Parathyroid adenoma (tissue), 2 donors: ENCODE results near the gene PARP4.

Experiments used
- H2AFZ ChIP-seq: fragments of 300-600 bp; sonication (generic); one replicate; pipeline ENCODE4 v1.7.0; 2017; ENCODE audit warnings: antibody characterized with exemption, mild to moderate bottlenecking
- H3K27ac ChIP-seq: fragments of 300-600 bp; sonication (generic); one replicate; pipeline ENCODE4 v1.7.0; 2017
- H3K27me3 ChIP-seq: fragments of 300-600 bp; sonication (generic); one replicate; pipeline ENCODE4 v1.7.0; 2017; ENCODE audit warnings: low read length; ENCODE audit not compliant: control insufficient read depth, insufficient read depth
- H3K36me3 ChIP-seq: fragments of 300-600 bp; sonication (generic); one replicate; pipeline ENCODE4 v1.7.0; 2017; ENCODE audit warnings: low read length; ENCODE audit not compliant: control insufficient read depth, insufficient read depth
- H3K4me1 ChIP-seq: fragments of 300-600 bp; sonication (generic); one replicate; pipeline ENCODE4 v1.7.0; 2017; ENCODE audit warnings: control low read depth
- H3K4me2 ChIP-seq: fragments of 300-600 bp; sonication (generic); one replicate; pipeline ENCODE4 v1.7.0; 2017; ENCODE audit warnings: low read length
- H3K4me3 ChIP-seq: fragments of 300-600 bp; sonication (generic); one replicate; pipeline ENCODE4 v1.7.0; 2017; ENCODE audit warnings: low read depth, low read length
- H3K79me2 ChIP-seq: fragments of 300-600 bp; sonication (generic); one replicate; pipeline ENCODE4 v1.7.0; 2017; ENCODE audit warnings: control low read depth
- H3K9ac ChIP-seq: fragments of 300-600 bp; sonication (generic); one replicate; pipeline ENCODE4 v1.7.0; 2017; ENCODE audit warnings: mild to moderate bottlenecking
- H3K9me3 ChIP-seq: fragments of 300-600 bp; sonication (generic); one replicate; pipeline ENCODE4 v1.7.0; 2017; ENCODE audit warnings: low read length; ENCODE audit not compliant: control insufficient read depth
- TF ChIP-seq, protein P1 (sequence below): fragments of 300-600 bp; sonication (generic); IDR thresholded peaks from one replicate; pipeline ENCODE4 v1.7.0; 2017; ENCODE audit warnings: antibody characterized with exemption, mild to moderate bottlenecking
- donor health status: primary hyperparathyroidism.

PARP4 gene

GRCh38 chr13:24528816-24529398 is 16.3 kb upstream of the PARP4 start:
- Histone ChIP-seq H3K36me3 (no peaks in the 10 kb centered on the region), H3K9ac (no peak overlapping the region), H3K79me2 (no peaks in the 10 kb centered on the region), H3K4me1 (no peaks in the 10 kb centered on the region), H3K27ac (no peak overlapping the region), H3K9me3 (no peaks in the 10 kb centered on the region), H3K27me3 (no peaks in the 10 kb centered on the region), H2AFZ (no peak overlapping the region), H3K4me2 (no peak overlapping the region), H3K4me3 (no peak overlapping the region)
- TF ChIP-seq, protein P1, sequence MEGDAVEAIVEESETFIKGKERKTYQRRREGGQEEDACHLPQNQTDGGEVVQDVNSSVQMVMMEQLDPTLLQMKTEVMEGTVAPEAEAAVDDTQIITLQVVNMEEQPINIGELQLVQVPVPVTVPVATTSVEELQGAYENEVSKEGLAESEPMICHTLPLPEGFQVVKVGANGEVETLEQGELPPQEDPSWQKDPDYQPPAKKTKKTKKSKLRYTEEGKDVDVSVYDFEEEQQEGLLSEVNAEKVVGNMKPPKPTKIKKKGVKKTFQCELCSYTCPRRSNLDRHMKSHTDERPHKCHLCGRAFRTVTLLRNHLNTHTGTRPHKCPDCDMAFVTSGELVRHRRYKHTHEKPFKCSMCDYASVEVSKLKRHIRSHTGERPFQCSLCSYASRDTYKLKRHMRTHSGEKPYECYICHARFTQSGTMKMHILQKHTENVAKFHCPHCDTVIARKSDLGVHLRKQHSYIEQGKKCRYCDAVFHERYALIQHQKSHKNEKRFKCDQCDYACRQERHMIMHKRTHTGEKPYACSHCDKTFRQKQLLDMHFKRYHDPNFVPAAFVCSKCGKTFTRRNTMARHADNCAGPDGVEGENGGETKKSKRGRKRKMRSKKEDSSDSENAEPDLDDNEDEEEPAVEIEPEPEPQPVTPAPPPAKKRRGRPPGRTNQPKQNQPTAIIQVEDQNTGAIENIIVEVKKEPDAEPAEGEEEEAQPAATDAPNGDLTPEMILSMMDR: no peak

- no peaks in the 10 kb centered on the region for H3K9me3 ChIP-seq
- H3K27ac ChIP-seq: no peak overlapping the region
- no peaks in the 10 kb centered on the region for H3K79me2 ChIP-seq
- TF ChIP-seq, protein P1: no peak
- no peak overlapping the region for H3K9ac ChIP-seq
- no peaks in the 10 kb centered on the region for H3K4me1 ChIP-seq
- H3K36me3 ChIP-seq: no peaks in the 10 kb centered on the region
- H3K4me3 ChIP-seq: no peak overlapping the region
- H2AFZ ChIP-seq: no peak overlapping the region
- no peak overlapping the region for H3K4me2 ChIP-seq
- H3K27me3 ChIP-seq: no peaks in the 10 kb centered on the region
These were observed 14.7 kb upstream of the PARP4 start for GRCh38 chr13:24527266-24527775.

- Histone ChIP-seq H3K4me2 (no peak overlapping the region), H3K79me2 (no peaks in the 10 kb centered on the region), H3K4me3 (no peak overlapping the region), H3K27ac (no peak overlapping the region), H3K4me1 (no peaks in the 10 kb centered on the region), H2AFZ (no peak overlapping the region), H3K9ac (no peak overlapping the region), H3K27me3 (no peaks in the 10 kb centered on the region), H3K9me3 (no peaks in the 10 kb centered on the region), H3K36me3 (no peaks in the 10 kb centered on the region)
- TF ChIP-seq, protein P1: no peak
These were observed 8.2 kb upstream of the PARP4 start for GRCh38 chr13:24520733-24521132.

DNA sequence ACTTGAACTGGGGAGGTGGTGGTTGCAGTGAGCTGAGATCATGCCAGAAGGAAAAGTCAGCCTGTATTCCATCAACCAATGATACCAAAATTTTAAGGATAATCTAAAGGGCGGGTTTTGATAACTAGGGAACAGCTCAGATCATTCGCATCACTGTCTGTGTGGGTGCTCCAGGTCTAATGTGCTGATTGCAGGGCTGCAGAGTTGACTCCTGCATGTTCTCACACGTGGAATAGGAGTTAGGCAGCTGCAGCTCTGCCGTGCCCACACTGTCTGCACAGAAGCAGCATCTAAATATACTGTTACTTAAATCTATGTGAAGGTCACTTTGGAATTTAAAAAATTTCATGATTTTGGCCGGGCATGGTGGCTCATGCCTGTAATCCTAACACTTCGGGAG is 4.3 kb upstream of the PARP4 start:
- no peak overlapping the region for H3K4me2 ChIP-seq
- no peak overlapping the region for H3K4me3 ChIP-seq
- H3K79me2 ChIP-seq: no peaks in the 10 kb centered on the region
- H3K27ac ChIP-seq: no peak overlapping the region
- H3K9me3 ChIP-seq: no peaks in the 10 kb centered on the region
- no peak overlapping the region for H2AFZ ChIP-seq
- no peaks in the 10 kb centered on the region for H3K27me3 ChIP-seq
- no peaks in the 10 kb centered on the region for H3K36me3 ChIP-seq
- TF ChIP-seq, protein P1: no peak
- H3K4me1 ChIP-seq: peaks cover 3% of the 10 kb centered on the region
- H3K9ac ChIP-seq: no peak overlapping the region

DNA sequence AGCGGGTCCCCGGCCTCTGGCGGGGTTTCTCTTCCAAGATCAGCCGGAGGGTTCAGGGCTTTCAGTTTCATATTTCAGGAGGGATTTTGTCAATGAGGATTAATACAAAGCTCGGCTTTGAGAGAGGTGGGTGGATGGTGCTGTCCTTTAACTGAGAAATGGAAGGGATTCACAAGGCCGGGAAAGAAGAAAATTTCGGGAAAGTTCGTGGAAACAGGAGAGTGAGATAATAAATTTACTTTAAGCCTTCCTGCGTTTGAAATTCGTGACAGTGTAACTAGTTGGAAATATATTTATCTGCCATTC is 283 bp upstream of the PARP4 start:
- Histone ChIP-seq H3K4me1 (peaks cover 6% of the 10 kb centered on the region), H3K9me3 (no peaks in the 10 kb centered on the region), H3K4me3 (peak overlapping the region; percentile 80), H3K4me2 (peak overlapping the region; percentile 69), H3K79me2 (no peaks in the 10 kb centered on the region), H3K36me3 (no peaks in the 10 kb centered on the region), H3K9ac (peak overlapping the region; percentile 53), H2AFZ (peak overlapping the region; percentile 94), H3K27ac (peak overlapping the region; percentile 71), H3K27me3 (no peaks in the 10 kb centered on the region)
- TF ChIP-seq, protein P1: no peak
